GM18517 (cell line): Measurements from ENCODE around the gene COL4A3.

Source experiments
- ATAC-seq: cut with Tn5 transposase; IDR thresholded peaks from one replicate; pipeline ENCODE4 v1.9.1; 2021; ENCODE audit warnings: mild to moderate bottlenecking, moderate library complexity; ENCODE audit not compliant: unreplicated experiment

Gene COL4A3

DNA sequence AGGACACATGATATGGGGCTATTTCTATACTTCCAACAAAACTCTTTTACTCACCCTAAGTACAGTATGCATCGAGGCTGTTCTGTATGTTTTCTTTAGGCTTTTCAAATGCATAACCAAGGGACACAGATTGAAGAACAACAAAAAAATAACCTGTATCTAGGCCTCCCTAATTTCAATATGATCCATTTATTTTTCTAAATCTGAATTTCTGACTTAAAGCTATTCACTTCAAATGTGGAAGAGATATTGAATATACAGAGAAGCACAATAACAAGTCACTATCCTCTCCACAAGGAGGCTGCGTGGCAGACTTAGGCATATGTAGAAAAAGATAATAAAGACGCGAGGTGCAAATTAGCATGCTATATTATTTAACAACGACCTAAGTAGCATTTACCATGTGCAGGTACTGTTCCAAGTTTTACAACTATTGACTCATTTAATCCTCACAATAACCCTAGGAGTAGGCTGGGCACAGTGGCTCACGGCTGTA is 121.4 kb downstream of the COL4A3 start:
- ATAC-seq, result no peak

DNA sequence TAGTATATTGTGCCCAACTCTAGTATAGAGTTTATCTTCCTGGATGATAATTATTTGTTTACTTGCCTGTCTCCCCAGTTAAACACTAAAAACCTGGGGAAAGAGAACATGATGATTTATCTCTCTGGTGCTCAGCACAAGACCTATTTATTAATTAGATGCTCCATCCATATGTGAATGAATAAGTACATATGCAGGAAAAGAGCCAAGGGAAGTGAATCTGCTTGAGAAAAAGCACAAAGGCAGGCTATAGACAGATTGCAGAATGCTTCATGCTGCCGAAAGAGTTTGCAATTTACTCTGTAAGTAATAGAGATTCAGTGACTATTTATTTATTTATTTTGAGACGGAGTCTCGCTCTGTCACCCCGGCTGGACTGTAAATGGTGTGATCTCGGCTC is 123.3 kb downstream of the COL4A3 start:
- no peak for ATAC-seq

DNA sequence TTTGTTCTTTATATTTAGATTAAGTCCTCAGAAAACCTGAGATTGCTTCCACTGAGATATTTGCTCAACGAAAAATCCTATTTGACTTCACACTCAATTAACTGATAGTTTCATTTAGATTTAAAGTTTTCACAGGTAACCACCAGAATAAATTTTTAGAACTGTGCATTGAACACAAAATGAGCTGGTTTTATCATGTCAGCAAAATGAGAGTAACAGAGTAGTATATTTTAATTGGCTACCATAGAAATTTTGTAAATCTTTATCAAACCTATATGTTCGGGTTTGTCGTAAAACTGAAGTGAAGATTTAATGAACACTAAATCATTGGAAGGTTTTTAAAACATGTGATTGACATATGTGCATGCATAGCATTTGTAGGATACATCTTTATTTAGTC is 127.9 kb downstream of the COL4A3 start:
- no peak for ATAC-seq

DNA sequence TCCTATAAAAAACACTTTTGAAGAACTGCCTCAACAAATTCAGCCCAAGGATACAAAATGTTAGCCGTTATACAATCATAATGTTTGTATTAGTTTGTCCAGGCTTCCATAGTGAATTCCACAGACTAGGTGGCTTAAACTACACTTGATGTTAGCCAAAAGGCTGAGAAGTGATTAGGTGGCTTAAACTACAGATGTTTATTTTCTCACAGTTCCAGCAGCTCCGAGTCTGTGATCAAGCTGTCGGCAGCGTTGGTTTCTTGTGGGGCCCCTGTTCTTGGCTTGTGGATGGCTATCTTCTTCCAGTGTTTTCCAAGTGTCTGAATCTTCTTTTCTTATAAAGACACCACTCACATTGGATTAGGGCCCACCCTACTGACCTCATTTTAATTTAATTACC is 129.1 kb downstream of the COL4A3 start:
- ATAC-seq, result no peak

DNA sequence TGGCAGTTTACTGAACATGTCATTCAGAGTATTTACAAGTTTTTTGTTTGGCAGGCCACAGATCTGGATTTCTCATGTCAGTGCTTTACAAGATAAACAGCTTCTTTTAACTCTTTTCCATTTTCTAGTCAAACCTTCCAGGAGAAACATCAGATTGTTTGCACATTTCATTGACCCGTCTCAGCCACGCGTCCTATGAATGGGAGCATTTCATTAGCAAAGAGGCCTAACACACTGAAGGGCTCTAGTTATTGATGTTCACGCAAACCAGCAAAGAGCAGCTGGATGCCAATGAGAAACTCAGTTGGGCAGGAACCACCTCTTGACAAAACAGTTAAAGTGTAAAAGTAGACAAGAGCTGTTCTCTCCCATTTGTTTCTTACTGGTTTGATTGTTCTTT is 131.4 kb downstream of the COL4A3 start:
- ATAC-seq, result no peak

DNA sequence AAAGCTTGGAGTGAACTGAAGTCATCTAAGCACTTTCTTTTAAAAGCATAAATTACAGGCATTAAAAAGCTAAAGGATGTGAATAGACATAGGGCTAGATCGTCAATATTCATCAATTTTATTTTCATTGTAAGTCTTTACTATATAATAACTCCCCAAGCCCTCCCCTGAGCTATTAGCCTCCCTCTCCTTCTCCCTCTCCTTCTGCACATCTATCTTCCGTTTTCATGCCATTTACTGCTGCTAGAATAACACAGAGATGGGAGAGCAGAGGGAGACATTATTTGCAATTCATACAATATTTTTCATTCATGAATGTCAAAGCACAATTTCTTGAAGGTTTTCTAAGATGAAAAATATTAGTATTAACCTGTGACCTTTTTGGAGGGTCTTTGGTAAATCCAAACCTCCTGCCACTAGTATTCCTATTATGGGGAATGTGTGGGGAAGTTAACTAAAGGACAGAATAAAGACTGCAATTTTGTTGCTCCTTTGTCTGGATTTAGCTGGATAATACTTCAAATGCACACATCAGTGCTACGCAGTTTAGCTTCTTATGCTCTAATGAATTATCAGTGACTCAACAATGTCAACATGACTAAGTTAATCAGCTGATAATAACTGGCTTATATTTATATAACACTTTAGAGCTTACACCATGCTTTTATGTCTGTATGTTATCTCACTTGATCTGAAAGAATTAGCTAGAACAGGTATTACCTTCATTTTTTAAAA is 132.4 kb downstream of the COL4A3 start:
- no peak for ATAC-seq

DNA sequence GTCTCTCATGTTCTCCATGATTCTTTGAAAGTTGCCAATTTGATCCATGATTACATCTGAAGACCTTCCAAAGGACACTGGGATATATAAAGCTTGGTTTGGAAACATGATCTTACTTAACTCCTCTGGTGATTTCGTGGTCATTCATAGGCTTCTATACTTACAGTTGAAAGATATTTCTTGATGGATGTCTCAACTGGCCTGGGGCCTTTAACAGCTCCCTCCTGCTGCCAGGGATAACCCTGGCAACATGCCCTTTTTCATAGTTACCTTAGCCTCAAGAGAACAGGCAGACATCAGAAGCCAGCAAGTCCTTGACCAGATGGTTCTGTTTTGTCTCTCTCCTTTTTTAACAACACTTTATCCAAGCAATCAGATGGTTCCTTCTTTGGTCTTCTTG is 137.1 kb downstream of the COL4A3 start:
- no peak for ATAC-seq

DNA sequence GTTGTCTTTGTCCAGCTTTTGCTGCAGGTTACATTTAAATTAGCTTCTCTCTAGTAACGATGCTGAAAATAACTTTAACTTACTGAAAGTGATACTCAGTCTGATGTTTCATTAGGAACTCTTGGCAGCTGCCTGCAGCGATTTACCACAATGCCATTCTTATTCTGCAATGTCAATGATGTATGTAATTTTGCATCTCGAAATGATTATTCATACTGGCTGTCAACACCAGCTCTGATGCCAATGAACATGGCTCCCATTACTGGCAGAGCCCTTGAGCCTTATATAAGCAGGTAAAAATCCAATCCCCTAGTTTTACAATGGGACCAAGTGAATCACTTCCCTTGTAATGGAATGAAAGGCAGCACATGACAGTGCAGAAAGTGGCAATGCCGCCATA is 144.4 kb downstream of the COL4A3 start:
- peak; percentile 97 for ATAC-seq

DNA sequence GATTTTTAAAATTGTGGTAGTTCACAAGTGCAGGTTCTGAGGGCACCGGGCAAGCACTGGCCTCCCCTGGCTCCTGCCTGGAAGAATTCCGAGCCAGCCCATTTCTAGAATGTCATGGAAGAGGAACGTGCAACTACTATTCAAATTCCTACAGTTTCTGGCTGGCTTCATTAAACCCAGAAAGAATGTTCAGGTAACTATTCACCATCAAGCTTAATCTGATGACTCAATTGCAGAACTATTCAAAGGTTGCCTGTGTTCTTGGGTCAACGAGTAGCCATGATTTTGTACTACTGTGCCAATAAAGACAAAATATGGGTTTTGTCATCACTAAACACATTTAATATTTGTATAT is 146.3 kb downstream of the COL4A3 start:
- no peak for ATAC-seq

DNA sequence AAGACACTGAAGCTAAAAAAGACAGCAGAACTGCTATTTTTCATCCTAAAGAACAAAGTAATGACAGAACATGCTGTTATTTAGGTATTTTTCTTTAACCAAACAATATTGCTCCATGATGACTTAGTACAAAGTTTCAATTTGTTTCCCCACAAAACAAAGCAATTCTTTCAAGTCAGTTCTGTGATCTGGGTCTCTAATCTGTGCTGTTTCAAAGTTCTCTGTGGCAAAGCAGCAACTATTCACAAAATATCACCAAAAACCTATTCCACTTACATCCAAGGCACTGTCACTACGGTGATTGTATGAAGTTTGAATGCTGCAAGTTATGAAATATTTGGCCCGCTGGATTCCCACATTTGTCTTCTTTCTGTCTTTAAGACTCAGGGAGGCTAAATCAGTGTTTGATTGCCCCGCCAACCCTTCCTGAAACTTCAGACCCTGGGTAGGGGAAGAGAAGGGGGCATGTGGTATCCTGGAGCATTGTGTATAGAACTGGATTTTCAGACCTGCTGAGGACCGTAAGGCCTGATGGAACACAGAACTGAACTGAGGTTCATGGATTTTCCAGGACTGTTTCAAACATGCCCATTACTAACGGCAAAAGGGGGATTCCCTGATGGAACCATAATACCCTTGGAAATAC is 147.6 kb downstream of the COL4A3 start:
- ATAC-seq, result no peak

DNA sequence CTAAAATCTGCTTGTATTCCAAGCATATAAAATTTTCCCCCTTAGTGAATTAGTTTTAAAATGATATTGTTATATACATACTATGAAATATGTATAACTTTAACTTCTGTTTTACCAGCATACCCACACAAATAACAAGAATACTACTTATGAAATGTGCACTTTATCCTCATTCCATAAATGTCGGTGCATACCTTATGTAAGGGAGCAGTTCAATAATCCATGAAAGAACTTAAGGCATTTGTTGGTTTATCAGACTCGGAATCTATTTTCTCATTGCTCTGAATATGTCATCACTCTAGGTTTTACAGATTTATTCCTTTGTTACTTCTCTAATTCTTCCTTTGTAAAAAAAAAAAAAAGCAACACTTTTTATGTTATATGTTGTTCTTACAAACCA is 148.2 kb downstream of the COL4A3 start:
- no peak for ATAC-seq

DNA sequence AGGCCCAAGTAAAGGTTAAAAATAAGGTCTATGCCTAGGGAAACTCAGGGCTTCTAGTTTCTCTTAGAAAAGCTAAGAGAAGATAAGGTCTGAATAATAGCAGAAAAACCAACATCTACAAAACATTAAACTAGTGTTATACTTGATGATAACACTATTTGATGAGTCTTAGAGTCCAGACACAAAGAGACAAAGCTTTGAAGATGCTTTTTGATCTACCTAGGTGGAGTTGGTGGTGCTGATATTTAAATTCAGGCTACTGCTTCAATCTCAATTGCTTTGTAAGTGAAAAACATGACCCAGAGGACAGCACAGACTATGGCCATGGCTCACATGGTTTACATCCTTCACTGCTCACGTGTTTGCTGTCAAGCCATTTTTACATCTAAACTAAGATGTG is 148.9 kb downstream of the COL4A3 start:
- ATAC-seq, result no peak

DNA sequence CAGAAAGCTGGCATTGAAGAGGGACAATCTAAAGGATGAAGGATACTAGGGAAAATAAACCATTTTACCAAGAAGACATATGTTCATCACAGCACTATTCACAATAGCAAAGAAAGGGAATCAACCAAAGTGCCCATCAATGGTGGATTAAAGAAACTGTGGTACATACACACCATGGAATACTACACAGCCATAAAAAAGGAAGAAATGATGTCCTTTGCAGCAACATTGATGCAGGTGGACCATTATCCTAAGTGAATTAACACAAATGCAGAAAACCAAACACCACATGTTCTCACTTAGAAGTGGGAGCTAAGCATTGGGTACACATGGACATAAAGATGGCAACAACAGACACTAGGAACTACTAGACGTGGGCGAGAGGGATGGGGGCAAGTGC is 153.4 kb downstream of the COL4A3 start:
- no peak for ATAC-seq

DNA sequence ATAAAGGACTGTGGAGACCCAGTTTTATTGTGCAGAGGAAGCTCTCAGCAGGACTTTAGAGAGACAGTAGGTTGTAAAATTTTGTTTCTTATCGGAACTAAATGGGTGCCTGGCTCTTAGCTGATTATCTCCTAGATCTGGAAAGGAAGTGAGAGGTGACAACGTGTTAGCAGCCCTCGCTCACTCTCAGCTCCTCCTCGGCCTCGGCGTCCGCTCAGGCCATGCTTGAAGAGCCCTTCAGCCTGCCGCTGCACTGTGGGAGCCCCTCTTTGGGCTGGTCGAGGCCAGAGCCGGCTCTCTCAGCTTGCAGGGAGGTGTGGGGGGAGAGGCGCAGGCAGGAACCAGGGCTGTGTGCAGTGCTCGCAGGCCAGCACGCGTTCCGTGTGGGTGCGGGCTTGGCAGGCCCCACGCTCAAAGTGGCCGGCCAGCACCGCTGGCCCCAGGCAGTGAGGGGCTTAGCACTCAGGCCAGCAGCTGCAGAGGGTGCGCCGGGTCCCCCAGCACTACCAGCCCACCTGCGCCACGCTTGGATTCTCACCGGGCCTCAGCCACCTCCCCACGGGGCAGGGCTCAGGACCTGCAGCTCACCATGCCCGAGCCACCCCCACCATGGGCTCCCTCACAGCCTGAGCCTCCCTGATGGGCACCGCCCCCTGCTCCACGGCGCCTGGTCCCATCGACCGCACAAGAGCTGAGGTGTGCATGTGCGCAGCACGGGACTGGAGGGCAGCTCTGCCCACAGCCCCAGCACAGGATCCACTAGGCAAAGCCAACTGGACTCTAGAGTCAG is 156.1 kb downstream of the COL4A3 start:
- no peak for ATAC-seq

DNA sequence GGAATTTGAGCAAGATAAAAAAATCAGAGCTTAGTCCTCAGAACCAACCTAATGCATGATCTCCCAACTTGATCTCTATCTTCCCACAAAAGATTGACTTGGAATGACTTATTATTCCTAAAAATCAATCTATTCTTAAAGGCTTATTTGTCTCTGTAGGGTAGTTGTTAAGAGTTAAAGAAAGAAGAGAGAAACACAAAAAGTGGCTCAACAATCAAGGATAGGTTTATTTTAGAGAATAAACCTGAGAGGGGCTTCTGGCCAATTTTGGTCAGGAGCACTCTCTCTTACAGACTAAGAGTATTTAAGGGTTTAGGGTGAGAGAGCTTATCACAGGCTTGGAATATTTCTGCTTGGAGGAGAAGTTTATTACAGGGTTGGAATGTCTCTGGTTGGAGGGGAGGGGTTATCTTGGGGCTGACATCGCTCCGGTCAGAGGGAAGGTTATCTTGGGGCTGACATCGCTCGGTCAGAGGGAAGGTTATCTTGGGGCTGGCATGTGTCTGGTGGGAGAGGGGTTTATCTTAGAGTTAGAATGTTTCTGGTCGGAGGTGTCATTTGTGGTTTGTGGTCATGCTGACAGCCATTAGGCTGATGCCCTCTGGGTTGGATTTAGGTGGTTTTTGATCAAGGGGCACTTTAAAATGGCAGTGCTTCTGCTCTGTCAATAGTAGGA is 158.2 kb downstream of the COL4A3 start:
- ATAC-seq, result no peak

DNA sequence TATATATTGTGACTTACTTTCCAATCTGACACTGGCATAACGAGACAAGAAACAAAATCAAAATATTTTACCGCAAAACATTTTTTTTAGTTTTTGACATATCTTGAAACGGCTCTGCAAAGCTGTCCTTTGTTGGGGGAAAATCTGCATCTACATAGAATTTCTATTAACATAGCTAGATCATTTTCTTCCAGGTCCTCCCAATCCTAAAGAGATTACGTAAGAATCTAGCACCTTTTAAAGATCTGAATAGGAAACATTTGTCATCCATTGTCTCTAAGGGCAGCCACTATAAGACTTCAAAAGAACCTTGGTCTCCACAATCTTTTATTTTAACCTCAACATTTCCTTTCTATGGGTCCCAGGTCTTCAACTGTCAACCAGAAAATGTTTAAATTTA is 159.4 kb downstream of the COL4A3 start:
- no peak for ATAC-seq

DNA sequence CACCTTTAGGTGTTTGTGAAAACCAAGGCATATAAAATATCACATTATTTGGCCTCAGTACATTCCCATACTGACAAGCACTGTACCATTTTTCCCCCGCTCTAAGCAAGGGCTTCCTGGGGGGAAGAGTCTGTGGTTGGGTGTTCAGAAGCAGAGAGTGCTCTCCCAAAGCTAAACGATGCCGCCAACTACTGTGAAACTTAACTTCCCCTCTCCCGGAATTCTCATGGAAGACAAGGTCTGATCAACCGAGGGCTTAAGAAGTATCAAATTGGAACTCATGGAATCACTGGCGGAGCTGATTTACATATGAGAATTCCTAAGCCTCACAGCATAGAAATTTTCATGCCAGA is 160.2 kb downstream of the COL4A3 start:
- ATAC-seq, result peak; percentile 4

DNA sequence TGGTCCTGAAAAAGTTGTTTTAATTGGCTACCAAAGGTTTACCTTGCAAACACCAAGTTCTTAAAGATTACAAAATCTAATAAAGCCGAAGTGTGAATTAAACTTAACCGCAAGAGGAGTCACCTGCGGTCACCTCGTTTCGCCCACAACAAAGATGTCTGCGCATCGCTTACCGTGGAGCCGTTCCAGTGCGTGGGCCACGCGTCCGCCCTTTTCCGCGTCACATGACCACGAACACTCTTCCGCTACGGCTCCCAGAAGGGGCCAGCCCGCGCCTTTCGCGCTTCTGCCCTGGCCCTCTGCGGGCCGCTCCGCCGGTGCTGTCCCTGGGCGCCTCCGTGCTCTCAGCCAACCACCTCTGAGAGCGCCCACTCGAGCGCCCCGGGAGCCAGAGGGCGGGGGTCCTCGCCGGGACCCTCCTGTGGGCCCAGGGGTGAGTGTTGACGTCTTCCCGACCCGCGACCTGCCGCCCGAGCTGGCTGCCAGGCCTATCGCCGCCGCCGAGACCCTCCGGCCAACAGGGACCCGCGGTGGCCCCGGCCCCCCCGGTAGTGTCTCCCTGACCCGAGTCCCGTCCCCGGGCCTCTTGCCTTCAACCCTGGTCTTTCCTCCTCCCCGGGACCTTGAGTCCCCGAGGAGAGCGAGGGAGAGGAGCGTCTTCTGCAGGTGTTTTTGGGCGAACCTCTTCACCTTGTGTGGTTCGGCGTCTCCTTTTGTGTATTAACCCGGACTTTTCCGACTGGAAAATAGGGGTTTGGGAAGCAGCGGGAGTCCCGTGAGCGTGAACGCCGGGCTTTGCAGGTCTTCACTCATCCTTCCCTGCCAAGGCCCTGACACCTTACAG is 160.8 kb downstream of the COL4A3 start, which contains the start of gene MFF:
Gene MFF (plus strand): TSS at position 257 of the 844 bp plus-strand sequence. CDS start 5,415 bp downstream, outside the sequence.
- peak; percentile 96 for ATAC-seq

DNA sequence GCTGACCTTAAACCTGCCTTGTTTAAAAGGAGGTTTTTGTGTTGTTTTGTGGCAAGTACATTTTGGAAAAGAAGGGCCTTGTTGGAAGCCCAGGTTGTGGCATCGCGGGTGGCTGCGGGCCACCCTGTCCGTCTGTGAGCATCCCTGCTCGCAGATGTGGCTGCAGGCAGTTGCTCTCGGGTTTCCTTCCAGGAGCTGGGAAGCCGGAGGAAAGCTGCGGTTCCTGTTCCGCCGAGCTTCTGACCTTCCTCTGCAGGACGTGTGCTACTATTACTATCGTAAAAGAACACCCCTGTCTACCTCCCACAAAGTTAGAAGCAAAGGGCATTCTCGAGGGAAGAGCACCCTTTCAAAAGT is 161.4 kb downstream of the COL4A3 start:
- ATAC-seq, result no peak

DNA sequence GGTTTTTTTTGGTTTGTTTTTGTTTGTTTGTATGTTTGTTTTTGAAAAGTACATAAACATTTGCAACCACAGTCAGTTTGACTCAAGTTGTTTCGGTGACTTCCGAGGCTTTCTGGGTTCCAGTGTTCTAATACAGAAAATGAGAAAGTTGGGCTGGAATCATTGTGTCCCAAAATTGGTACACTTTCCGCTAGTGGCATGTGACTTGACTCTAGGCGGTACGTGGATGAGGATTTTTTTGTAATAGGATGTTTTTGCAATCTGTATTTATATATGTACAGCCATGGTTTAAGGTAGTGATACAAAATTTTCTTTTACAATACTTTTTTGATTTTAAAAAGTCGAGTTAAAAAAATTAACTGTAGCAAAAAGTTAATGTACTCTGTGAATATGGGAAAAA is 162.4 kb downstream of the COL4A3 start:
- ATAC-seq, result no peak

DNA sequence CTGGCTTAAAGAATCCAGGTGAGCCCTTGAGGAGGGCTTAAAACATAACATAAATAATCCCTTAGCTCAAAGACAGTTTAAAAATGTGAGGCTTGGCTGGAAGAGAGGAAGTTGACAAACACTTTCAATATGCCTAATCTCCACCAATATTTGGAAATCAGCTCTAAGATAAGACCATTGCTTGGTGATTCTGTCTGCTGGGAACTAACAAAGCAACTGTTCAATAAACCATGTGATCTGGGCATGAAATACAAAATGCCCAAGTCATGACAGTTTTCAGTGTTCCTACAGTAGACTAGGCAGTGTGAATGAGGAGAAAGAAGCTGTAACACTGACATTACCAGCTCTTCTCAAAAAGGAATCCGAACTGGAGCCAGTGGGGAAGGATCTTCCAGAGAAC is 171.3 kb downstream of the COL4A3 start:
- no peak for ATAC-seq
